Stimulated activated CD8-positive, alpha-beta memory T cell treated with anti-CD3 and anti-CD28 coated beads, Interleukin-7, amount 100 ng/mL, for 1 hour (primary cell): Measurements from ENCODE around the gene MSI1.
A peak's percentile ranks its signal among the peaks of the same experiment; 100 is the strongest.
"Not testable (repeated sequence)": the region's sequence is repeated elsewhere in the genome, so short reads cannot be mapped to it uniquely, and the experiment has no call there.

Source experiments
- DNase-seq, 2 donors: peaks; one replicate each; pipeline ENCODE4 v3.0.0-alpha.2; 2020; ENCODE audit warnings: low read depth in 2 of 2

MSI1 gene

DNA sequence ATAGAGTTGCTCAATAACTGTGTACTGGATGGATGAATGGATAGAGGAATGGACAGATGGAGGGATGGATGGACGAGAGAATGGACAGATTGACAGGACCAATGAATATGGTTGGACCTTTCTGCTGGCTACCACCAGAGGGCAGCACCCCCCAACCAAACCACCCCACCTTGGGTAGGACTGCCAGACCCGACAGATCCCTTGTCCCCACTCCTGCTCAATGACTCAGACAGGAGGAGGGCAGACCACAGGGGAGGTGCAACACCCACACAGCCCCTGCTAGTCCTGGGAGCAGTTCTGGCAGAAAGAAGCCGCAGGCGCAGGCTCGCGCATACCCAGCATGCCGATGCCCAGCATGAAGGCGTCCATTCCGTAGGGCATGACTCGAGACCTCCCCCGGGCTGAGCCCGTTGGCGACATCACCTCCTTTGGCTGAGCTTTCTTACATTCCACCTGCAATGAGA, 12.4 kb downstream of the MSI1 start:
- peak; percentile 36 to 57 for DNase-seq

DNA sequence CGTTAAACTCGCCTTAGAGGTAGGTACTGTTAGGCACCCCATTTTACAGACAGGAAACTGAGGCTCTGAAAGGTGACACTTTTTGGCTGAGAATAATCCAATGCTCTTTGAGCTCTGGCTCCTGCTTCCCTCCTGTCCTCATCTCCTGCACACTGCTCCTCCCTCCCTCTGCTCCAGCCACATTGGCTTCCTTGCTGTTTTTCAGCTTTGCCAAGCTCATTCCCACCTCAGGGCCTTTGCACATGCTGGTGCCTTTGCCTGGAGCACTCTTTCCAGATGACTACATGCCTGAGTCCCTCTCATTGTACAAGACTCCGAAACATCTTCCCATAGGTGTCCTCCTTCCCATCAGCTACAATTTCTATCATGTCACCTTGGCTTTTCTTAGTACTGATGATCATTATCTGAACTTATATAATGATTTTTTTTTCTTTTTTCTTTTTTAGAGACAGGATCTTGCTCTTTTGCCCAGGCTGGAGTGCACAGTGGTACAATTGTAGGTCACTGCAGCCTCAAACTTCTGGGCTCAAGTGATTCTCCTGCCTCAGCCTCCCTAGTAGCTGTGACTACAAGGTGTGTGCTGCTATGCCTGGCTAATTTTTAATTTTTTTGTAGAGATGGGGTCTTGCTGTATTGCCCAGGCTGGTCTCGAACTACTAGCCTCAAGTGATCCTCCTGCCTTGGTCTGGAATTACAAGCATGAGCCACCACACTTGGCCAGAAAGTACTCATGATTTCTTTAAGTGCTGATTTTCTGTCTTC, 15.2 kb downstream of the MSI1 start:
- no peak for DNase-seq

DNA sequence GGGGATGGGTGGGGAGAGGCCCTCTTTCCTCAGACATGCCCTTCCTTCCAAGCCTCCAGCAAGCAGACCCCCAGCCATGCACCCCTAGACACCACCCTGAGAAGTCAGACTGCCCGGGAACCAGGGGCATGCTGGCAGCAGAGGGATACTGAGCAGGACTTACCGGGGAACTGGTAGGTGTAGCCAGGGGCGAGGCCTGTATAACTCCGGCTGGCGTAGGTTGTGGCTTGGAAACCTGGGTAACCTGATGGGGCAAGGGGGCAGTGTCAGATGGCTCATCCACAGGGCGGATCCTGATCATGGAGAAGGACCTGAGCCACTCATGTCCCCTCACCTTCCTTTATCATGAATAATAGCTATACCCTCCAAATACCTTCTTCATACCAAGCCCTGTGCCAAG, 15.8 kb downstream of the MSI1 start:
- DNase-seq, result no peak

DNA sequence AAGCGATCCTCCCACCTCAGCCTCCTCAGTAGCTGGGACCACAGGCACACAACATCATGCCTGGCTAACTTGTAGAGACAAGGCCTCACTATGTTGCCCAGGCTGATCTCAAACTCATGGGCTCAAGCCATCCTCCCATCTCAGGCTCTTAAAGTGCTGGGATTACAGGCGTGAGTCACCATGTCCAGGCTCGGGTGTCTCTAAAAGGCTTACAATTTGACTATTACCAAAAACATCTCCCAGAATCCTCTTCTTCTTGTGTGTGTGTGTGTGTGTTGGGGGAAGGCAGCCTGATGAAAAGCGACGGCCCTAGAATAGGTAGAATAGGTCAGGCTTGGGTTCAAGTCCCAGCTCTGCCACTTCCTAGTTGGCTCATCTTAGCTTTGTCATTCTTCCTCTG, 16.8 kb downstream of the MSI1 start:
- no peak for DNase-seq

DNA sequence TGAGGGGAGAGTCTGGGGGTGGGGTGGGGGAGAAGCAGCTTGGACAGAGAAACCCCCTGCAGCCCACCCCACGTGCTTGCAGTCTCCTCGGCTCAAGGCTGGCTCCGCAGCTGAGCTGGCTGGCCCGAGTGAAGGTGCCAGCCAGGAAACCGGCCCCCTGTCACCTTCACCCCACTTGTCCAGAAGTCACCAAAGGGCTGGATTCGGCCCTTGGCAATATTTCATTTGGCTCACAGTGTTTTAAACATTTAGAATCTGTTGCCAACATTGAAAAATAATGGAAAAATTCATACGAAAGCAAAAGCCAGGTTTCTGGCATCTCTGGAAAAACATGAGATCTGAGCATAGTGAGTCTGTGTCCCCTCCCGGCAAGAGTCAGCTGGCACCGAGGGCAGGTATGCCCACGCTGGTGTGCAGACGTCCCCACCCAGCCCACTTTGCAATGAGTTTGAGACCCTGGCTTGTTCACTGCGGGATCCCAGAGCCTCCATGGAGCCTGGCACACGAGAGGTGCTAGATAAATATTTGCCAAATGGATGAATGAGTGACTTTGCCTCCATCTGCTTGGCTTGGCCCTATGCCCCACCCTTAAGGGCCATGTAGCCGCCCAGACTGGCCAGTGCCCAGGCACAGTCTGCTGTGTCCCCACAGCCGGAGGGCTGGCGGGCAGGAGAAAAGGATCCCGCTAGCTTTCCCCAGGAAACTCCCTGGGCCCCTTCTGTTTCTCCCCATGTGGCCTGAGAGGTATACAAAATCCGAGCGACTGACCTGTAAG, 18.2 kb downstream of the MSI1 start:
- no peak for DNase-seq

DNA sequence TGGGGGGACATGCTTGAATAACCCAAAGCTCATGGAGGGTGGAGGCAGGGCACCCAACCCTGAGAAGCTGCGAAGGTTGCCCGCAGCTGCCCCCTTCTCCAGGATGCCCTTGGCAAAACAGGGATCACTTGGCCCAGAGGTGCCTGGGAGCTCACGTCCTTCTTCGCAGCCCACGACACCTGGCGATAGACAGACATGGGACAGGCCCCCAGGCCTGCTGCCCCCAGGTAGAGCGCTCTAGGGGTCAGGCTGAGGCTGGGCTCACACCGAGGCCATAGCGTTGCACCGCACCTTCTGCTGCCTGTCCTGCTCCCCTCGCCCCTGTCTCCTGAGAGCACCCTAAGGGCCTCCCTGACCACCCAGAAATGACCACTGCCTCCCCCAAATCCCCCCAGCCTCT, 21.2 kb downstream of the MSI1 start:
- DNase-seq, result no peak

DNA sequence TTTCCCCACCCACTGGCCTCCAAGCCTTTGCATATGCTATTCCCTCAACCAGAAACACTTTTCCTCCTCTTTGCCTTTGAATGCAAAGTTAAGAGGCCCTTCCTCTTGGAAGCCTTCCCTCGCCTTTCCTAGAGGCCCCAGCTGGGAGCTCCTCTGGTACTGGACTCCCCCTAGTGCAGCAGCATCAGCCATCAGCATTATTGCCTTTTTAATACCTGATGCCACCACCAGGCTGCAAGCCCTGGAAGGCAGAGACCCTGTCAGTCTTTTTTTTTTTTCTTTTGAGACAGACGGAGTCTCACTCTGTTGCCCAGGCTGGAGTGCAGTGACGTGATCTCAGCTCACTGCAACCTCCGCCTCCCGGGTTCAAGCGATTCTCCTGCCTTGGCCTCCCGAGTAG, 22.3 kb downstream of the MSI1 start:
- no peak for DNase-seq

DNA sequence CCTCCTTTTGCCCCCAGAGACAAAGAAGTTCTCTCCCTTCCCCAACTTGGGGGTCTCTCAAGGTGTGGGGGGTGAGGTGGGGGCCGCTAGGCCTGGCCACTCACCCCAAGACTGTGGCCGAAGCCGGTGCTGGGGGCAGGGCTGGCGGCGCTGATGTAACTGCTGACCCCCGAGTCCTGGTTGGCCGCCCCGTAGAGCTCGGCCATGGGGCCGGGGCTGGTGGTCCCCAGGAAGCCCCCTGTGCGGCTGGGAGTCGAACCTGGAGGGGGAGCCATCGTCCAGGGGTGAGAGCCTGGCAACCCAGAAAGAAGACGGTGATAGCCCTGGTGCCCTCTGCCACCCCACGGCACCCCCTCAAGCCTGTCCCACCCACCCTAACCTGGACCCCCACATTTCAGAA, 22.9 kb downstream of the MSI1 start:
- no peak for DNase-seq

DNA sequence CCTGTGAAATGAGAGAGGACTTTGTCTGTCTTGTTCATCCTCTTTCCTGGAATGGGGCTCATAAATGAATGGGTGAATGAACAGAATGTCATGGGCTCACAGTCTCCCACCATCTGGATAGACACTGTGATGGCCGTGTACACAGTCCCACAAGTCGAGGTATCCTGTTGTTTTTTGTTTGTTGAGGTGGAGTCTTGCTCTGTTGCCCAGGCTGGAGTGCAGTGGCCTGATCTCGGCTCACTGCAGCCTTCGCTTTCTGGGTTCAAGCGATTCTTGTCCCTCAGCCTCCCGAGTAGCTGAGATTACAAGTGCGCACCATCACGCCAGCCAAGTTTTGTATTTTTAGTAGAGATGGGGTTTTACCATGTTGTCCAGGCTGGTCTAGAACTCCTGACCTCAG, 25.3 kb downstream of the MSI1 start:
- DNase-seq, result no peak

DNA sequence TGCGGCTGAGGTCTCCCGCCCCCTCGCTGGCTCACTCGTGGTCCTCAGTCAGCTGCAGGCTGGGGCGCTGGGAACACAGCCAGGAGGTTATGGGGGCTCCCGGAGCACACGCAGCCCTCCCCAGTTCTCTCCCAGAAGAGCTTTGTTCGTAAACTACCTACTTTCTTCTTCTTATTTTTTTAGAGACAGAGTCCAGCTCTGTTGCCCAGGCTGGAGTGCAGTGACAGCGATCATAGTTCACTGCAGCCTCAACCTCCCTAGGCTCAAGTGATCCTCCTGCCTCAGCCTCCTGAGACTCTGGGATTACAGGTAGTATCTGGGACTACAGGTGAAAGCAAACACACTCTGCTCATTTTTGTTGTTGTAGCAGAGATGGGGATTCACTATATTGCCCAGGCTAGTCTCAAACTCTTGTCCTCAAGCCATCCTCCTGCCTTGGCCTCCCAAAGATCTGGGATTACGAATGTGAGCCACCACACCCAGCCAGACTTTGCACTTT, 25.9 kb downstream of the MSI1 start:
- DNase-seq, result no peak

DNA sequence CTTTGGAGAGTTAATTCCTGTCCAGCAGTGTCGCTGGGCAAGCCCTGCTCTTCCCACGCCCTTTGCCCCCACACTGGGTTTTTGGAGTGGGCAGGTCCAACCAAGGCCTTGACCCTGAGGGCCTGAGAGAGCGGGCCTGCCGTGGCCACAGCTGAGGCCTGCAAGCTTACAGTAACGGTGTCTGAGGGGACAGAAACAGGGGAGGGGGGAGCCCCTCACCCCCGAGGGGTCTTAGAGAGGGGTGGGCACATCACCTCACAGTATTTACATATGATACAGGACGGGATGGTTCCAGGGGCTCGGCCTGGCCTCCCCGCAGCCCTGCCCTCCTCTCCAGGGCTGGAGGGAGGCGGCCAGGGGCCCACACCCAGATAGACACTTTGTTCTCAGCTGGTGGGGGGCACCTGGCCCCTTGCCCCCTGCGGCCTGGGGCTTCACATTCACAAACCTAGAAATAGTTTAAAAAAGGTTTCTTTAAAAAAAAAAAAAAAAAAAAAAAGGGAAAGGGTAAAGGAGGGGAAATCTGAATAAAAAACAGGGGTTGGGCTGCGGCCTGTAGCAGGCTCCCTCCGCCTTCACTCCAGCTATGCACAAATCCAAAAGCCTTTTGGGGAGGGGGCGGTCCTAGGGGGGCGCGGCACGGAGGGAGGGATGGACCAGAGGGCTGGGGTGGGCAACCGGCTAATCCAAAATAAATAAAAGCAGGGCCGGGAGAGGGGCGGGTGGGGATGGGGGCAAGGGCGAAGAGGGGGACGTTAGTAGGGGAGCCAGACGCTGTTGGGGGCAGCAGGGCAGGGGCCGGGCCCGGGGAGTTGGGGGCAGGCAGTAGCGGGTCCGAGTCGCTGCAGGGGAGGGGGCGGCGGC, 26.6 kb downstream of the MSI1 start:
- no peak for DNase-seq

DNA sequence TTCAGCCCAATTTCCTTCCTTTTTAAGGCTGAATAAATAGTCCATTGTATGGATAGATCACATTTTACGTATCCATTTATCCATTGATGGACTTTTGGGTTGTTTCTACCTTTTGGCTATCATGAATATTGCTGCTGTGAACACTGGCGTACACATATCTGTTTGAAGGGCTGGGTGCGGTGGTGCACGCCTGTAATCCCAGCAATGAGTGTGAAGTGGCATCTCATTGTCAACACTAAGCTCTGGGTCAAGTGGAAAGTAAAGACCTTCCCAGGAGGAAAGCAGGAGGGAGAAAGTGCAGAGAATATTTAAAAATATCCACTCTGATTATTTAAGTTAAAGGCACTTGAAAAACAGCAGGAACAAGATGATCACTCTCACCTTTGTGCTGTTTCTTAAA, 29.7 kb downstream of the MSI1 start:
- DNase-seq, result no peak

DNA sequence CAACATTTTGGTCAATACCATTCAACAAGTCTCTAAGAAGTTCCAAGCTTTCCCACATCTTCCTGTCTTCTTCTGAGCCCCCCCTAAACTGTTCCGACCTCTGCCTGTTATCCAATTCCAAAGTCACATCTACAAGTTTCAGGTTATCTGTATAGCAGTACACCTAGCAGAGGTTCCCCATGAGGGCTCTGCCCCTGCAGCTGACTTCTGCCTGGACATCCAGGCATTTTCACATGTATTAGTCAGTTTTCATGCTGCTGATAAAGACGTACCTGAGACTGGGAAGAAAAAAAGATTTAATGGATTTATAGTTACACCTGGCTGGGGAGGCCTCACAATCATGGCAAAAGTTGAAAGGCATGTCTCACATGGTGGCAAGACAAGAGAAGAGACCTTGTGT, 31.2 kb downstream of the MSI1 start:
- DNase-seq, result no peak

DNA sequence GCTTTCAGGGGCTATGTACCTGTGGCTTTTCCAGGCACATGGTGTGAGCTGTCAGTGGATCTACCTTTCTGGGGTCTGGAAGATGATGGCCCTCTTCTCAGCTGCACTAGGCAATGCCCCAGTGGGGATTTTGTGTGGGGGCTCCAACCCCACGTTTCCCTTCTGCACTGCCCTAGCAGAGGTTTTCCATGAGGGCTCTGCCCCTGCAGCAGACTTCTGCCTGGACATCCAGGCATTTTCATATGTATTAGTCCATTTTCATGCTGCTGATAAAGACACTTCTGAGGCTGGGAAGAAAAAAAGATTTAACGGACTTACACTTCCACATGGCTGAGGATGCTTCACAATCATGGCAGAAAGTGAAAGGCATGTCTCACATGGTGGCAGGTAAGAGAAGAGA, 32.6 kb downstream of the MSI1 start:
- DNase-seq, result not testable (repeated sequence)

DNA sequence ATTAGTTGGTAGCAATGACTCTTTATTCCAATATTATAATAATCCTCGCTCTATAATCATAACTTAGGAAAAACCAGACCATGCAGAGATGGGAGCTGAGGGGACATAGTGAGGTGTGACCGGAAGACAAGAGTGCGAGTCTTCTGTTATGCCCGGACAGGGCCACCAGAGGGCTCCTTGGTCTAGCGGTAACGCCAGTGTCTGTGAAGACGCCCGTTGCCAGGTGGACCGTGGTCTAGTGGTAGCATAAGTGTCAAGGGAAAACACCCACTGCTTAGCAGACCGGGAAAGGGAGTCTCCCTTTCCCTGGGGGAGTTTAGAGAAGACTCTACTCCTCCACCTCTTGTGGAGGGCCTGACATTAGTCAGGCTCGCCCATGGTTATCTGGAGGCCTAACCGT, 33.5 kb downstream of the MSI1 start:
- DNase-seq, result peak in 1 of 2 donors; percentile 3

DNA sequence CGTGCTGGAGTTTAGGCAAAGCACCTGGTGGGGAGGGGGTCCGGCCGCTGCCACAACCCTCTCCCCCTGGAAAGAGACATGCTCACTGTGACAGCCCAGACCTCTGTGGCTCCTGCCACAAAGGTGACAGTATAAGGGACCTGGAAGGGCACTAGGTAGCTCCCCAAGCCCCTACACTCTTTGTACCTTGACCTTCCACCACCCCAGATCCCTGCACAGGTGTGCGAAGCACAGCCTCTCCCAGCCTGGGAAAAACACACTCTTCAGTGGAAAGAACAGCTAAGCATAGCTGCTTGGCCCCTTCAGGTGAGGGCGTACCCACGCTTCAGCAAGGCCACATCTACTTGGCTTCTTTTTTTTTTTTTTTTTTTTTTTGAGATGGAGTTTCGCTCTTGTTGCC, 36.4 kb downstream of the MSI1 start:
- no peak for DNase-seq

DNA sequence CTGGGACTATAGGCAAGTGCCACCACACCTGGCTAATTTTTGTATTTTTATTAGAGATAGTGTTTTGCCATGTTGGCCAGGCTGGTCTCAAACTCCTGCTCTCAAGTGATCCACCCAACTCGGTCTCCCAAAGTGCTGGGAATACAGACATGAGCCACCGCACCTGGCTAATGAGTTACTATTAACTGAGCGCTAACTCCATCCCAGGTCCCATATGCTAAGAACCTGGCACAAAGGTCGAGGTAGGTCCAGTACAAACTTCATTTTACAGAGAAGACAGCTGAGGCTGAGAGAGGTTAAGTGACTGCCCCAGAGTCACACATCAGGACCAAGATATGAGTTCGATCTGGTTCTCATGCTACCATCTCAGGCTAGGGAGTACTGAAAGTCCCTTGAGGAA, 36.9 kb downstream of the MSI1 start:
- no peak for DNase-seq

DNA sequence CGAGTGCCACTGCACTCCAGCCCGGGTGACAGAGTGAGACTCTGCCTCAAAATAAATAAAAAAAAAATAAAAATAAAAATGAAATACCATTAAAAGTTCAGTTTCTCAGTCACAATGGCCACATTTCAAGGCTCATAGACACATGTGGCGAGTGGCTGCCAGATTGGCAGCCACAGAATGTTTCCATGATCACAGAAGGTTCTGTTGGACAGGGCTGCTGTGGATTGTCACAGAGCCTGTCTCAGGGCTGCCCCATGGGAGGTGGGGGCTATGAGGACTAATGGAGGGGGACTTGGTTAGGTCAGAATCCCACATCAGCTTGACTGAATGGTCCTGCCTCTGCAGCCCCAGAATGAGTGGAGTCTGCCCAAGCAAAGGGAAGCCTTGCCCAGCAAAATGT, 37.6 kb downstream of the MSI1 start:
- no peak for DNase-seq

DNA sequence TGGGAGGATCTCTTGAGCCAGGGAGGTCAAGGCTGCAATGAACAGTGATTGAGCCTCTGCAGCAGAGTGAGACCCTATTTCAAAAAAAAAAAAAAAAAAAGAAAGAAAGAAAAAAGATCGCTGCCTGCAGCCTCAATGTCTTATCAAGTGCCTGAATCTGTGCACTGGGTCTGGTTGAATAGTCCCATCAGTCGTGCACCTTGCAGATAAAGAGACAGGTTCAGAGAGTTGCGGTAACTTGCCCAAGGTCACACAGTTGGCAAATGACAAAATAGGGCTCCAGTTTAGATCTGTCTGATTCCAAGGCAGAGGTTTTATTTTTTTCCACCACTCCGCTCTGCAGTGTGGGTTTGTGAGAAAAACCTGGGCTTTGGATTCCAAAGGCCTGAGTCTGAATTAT, 40.7 kb downstream of the MSI1 start:
- DNase-seq, result no peak

DNA sequence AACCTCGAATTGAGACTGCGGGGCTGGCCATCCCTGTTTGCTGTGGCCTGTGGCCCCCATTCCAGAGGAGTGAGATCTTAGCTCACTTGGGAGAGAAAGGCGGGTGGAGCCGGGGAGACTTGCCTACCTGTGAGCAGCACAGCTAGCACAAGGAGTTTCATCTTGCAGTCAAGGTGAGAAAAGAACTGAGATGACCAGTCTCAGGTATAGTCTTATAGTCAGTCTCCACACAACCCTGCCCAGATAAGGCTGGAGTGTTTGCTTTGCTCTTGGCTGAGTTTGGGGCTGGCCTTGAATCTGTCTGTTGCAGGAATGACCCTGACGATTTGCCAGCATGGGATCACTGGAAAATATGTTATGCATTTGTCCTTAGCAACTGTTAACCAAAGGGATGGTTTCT, 41.4 kb downstream of the MSI1 start, which contains the start of gene PLA2G1B:
Gene PLA2G1B (minus strand): TSS at position 187 of the 400 bp plus-strand sequence. CDS start 26 bp downstream, at position 161.
- no peak for DNase-seq

DNA sequence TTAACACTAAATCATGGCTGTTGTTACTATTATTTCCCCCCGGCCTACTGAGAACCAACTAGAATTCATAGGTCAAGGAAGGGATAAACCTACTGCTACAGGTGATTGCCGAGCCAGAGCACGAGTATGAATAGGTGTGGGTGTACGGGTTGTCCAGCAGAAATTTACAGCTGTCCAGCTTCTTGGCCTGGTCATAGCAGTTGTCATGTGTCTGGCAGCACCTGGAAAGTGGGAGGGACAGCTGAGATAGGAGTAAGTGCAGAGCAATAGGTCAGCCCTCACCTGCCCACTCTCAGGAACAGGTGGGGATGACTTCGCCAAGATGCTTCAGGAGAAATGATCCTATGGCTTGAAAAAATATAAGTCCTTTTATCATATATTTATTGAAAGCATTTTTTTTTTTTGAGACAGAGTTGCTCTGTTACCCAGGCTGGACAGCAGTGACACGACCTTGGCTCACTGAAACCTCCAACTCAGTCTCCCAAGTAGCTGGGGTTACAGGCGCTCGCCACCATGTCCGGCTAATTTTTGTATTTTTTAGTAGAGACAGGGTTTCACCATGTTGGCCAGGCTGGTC, 44.0 kb downstream of the MSI1 start:
- DNase-seq, result no peak

DNA sequence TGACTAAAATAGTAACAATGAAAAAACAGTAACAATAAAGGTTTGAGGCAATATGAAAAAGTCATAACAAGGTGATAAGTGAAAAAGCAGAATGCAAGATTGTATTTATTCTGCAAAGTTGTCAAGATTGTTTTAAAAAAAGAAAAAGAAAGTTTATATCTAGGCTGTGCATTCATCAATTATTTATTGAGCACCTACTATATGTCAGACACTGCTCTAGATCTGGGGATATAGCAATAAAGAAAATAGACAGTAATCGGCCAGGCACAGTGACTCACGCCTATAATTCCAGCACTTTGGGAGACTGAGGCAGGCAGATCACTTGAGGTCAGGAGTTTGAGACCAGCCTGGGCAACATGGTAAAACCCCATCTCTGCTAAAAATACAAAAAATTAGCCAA, 45.2 kb downstream of the MSI1 start:
- no peak for DNase-seq
